ENCODE results near the gene RAB11A.

Gene RAB11A

DNA sequence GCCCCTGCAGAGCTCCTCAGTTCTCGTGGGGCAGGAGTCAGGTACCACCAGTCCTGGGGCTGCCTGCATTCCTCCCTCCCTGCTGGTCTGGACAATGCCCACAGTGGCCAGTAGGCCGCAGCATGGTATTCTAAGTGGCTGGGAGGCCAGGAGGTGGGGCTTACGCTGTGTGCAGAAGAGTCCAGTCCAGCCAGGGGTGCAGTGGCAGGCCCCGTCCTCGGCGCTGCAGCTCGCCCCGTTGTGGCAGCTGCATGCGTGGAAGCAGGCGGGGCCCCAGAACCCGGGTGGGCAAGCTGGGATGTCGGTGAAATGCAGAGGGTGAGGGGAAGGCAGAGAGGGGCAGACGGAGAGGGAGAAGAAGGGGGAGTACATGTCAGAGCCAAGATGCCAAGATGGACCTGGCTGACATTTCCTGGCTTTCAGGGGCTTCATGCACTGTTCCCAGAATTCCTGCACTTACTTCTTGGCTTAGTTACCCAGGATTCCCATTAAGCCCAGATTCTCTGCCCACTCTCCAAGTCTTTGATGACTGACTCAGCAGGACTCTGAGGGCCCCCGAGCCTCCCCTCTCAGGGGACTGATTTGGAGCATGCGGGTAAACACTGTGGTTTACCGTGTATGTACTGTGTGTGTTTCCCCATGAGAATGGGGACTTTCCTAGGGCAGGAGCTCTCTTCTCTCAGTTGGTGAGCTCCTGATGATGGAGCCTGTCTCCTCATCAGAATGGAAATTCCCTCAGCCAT is 47.5 kb downstream of the RAB11A start:
- peak; percentile 2 to 28 (median 18) for DNase-seq (ENCODE audit: low read depth in 3 of 3)

DNA sequence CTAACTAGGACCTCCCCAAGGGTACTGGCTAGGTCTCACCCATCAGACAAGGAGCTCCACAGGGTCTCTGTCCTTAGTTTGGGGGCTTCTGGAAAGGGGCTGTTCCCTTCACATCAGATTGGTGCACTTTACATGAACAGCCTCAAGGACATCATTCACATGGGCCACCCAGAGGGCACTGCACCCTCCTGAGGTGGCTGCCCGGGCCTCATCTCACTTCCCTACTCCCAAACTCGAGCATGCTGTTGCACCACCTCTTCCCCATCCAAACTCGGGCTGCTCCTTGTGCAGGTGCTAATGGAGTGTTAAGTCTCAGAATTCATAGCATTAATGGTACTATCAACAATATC is 48.1 kb downstream of the RAB11A start:
- no peak for DNase-seq (ENCODE audit: low read depth in 3 of 3)

DNA sequence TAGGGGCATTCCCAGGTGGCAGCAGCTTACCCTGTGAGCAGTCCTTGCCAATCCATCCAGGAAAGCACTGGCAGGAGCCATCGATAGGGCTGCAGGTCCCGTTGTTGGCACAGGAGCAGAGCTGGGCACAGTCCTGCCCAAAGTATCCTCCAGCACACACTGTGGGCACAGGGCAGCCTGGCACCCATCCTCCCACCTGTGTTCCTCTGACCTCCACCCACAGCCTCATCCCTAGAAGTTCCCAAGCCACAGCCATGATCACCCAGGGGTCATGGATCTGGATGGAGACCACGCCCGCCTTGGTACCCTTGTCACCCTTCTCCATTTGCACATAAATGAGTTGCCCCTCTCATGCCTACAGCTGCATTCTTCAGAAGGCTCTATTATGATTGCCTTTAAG is 48.6 kb downstream of the RAB11A start:
- DNase-seq (ENCODE audit: low read depth in 3 of 3), result no peak

- no peak for DNase-seq (ENCODE audit: low read depth in 3 of 3)
These were observed 49.1 kb downstream of the RAB11A start for GRCh38 chr15:65918357-65918920.

GRCh38 chr15:65918945-65919344 is 49.7 kb downstream of the RAB11A start:
- no peak for DNase-seq (ENCODE audit: low read depth in 3 of 3)

GRCh38 chr15:65919353-65919752 is 50.1 kb downstream of the RAB11A start:
- DNase-seq (ENCODE audit: low read depth in 3 of 3), result no peak

- no peak for DNase-seq (ENCODE audit: low read depth in 3 of 3)
These were observed 50.8 kb downstream of the RAB11A start for GRCh38 chr15:65920121-65920520.

- DNase-seq (ENCODE audit: low read depth in 3 of 3), result no peak
These were observed 51.6 kb downstream of the RAB11A start for GRCh38 chr15:65920825-65921309.

DNA sequence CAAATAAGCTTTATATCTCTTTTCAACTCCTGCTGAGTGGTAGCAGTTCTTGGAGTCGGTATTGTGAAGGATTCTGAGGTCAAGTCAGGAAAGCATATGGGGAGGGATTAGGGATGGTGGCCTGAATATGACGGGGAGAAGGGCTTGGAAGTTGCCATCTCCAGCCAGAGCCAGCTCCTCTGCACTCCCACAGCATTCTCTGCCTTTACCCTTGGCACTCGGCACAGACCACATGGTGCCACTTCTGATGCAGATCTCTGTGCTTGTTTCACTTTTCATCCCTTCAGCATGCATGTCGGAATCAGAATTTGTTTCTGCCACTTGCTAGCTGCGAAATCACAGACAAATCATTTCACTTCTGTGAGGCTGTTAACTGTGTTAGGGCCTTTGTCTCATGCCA is 52.5 kb downstream of the RAB11A start:
- DNase-seq (ENCODE audit: low read depth in 3 of 3), result no peak

GRCh38 chr15:65922621-65923020 is 53.3 kb downstream of the RAB11A start:
- DNase-seq (ENCODE audit: low read depth in 3 of 3), result no peak

- no peak for DNase-seq (ENCODE audit: low read depth in 3 of 3)
These were observed 54.0 kb downstream of the RAB11A start for GRCh38 chr15:65923264-65923663.

GRCh38 chr15:65924004-65924403 is 54.7 kb downstream of the RAB11A start:
- no peak for DNase-seq (ENCODE audit: low read depth in 3 of 3)

DNA sequence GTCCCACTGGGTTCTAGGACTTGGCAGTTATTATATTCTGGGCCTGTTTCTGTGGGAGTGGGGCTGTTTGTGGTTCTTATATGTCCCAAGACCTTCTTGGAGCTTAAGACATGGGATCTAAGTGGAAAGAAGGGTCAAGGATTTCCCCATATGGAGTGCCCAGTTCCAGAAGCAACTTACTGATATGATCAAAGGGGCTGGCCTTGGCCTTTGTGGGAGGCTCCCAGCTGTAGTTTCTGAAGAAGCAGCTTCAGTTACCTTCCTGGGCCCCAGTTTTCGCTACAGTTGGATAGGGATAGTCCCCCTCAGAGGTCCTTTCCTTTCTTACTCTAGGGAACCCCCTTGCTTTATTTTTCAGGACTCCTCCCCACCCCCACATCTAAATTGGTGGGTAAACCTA is 56.0 kb downstream of the RAB11A start:
- DNase-seq (ENCODE audit: low read depth in 3 of 3), result no peak

GRCh38 chr15:65926459-65926858 is 57.2 kb downstream of the RAB11A start:
- no peak for DNase-seq (ENCODE audit: low read depth in 3 of 3)

GRCh38 chr15:65926899-65927298 is 57.6 kb downstream of the RAB11A start:
- DNase-seq (ENCODE audit: low read depth in 3 of 3), result no peak

GRCh38 chr15:65927545-65927944 is 58.3 kb downstream of the RAB11A start:
- DNase-seq (ENCODE audit: low read depth in 3 of 3), result no peak

- no peak for DNase-seq (ENCODE audit: low read depth in 3 of 3)
These were observed 60.3 kb downstream of the RAB11A start for GRCh38 chr15:65929573-65929972.

DNA sequence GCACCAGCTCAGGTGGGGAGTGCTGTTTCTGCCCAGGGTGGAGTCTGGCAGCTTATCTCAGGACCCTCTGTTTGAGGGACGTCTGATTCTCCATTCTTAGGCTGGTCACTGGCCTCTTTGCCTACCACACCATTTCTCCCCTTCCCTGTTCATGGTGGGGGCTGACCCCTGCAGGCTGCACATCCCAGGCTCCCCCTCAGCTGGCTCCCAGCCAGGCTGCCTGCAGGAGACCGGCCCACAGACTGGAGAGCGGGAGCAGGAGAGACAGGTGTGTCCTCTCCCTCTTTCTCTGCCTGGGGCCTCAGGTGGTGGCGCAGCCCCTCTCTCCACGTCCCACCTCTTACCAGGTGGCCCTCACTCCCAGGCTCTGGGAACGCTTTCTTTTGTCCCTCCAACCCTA is 60.8 kb downstream of the RAB11A start:
- DNase-seq (ENCODE audit: low read depth in 3 of 3), result no peak

DNA sequence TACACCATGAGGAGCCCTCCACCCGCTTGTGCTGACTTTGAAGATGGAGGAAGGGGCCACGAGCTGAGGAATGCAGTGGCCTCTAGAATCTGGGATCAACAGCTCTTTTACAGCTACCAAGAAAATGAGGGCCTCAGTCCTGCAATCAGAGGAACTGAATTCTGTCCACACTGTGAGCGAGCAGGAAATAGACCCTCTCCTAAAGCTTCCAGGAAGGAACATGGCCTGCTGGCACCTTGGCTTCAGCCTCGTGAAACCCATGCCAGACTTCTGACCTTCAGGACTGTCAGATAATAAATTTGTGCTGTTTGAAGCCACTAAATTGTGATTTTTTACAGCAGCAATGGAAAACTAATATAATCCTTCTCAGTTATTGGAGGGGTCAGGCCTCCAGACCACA is 61.9 kb downstream of the RAB11A start:
- no peak for DNase-seq (ENCODE audit: low read depth in 3 of 3)

- DNase-seq (ENCODE audit: low read depth in 3 of 3), result no peak
These were observed 66.1 kb downstream of the RAB11A start for GRCh38 chr15:65935391-65935790.

DNA sequence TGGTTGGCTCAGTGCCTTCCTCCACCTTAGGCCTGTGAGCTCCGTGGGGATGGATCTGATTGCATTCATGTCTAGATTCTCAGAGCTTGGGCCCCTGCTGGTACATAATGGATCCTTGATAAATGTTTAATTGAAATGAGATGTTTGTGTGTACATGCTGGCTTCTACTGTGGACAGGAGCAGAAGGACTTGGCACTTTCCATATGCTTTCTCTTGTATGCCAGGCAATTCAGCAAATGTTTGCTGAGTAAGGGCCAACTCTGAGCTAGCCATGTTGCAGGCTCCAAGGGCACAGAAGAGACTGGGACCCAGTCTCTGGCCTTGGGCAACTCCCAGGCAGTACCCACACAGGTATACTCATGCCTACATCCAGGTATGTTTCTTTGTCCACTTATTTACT is 67.0 kb downstream of the RAB11A start:
- DNase-seq (ENCODE audit: low read depth in 3 of 3), result no peak

GRCh38 chr15:65937054-65937453 is 67.8 kb downstream of the RAB11A start:
- DNase-seq (ENCODE audit: low read depth in 3 of 3), result no peak

DNA sequence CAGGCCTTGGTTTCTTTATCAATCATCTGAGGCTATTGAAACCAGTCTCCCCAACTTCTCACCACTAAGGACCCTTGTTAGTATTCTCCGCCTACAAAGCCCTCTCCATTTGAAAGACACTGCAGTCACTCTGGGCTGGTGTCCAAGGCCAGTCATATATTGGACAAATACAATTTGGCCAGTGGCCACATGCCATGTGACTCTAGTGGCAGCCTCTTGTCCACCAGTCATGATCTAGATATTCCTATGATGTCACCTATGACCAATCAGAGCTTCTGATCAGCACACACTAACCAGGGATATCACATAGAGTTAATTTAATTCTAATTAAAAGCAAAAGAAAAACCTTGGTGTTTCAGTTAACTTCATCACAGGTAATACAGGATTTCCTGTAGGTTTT is 68.2 kb downstream of the RAB11A start:
- DNase-seq (ENCODE audit: low read depth in 3 of 3), result no peak

GRCh38 chr15:65938604-65939003 is 69.3 kb downstream of the RAB11A start:
- no peak for DNase-seq (ENCODE audit: low read depth in 3 of 3)
